LNCaP clone FGC (cell line): ENCODE measurements around the gene PAQR8.

ENCODE experiments used
- DNase-seq: peaks from one replicate; pipeline ENCODE4 v3.0.0-alpha.2; 2011; ENCODE audit warnings: low read depth
- H3K4me3 ChIP-seq: 2 replicates; pipeline ENCODE4 v1.5.1; 2011; ENCODE audit warnings: mild to moderate bottlenecking, low read depth, low read length, control low read depth
- CTCF ChIP-seq: IDR thresholded peaks from 2 replicates; pipeline ENCODE4 v1.5.1; 2012; ENCODE audit warnings: mild to moderate bottlenecking; ENCODE audit not compliant: control insufficient read depth, insufficient read depth; ENCODE audit errors: extremely low read depth

PAQR8 gene

GRCh38 chr6:52325695-52326471, 36.1 kb upstream of the PAQR8 start:
- TF ChIP-seq CTCF = no peak
- no peak overlapping the region for H3K4me3 ChIP-seq
- DNase-seq = no peak

DNA sequence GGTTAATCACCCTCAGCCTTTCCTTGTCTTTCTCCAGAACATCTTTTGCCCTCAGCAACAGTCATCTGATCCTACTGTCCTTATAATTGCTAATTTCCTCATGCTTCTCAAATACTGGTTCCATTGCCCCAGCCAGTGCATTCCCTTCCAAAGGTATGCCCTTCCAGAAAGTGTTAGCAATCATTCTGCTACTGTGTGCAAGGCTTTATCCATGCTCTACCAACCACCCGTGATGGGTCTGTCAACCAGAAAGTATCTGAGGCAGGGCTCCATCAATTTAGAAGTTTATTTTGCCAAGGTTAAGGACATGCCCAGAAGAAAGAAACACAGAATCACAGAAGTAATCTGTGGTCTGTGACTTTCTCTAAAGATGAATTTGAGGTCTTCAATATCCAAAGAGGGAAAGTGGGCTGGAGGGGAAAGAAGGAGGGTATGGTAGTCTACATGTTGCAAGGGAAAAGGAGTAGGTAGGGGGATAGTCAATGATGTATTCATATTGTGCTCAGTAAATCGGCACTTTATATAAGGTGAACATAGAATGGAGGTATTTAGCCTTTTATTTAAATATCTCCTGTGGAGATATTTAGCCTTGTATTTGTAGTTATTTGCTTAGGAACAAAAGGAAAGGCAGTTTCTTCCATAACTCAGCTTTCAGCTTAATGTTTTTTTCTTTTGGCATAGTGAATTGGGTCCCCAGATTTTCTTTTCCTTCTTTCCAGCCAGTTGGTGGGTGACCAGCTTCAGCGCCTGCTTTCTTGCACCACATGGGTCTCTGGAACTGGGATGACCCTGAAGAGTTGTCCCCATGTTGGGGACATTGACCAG, 35.2 kb upstream of the PAQR8 start:
- DNase-seq = no peak
- no peak overlapping the region for H3K4me3 ChIP-seq
- no peak for TF ChIP-seq CTCF

GRCh38 chr6:52328303-52328662, 33.7 kb upstream of the PAQR8 start:
- no peak for DNase-seq

GRCh38 chr6:52328729-52329128, 33.2 kb upstream of the PAQR8 start:
- no peak for DNase-seq
- TF ChIP-seq CTCF = no peak
- H3K4me3 ChIP-seq = no peak overlapping the region

More at GRCh38 chr6:52328303-52328662, 33.7 kb upstream of the PAQR8 start:
- TF ChIP-seq CTCF = no peak
- H3K4me3 ChIP-seq = no peak overlapping the region

GRCh38 chr6:52330470-52330869, 31.5 kb upstream of the PAQR8 start:
- no peak overlapping the region for H3K4me3 ChIP-seq
- no peak for DNase-seq
- TF ChIP-seq CTCF = no peak

- DNase-seq = no peak
- H3K4me3 ChIP-seq = no peak overlapping the region
- TF ChIP-seq CTCF = no peak
Observed at GRCh38 chr6:52331793-52332457, 30.0 kb upstream of the PAQR8 start.
